K562 (cell line): ENCODE results near the gene ANKRD34A. TPM values are rescaled to one million over a fixed set of nuclear protein-coding genes. Genes with fewer than 3 reads are reported as not detected.

Experiments used
- ARID3A ChIP-seq: IDR thresholded peaks from 2 replicates; pipeline ENCODE4 v1.6.1; 2012; ENCODE audit warnings: low read depth, low read length, improper control_type of control experiment, borderline replicate concordance
- CEBPG ChIP-seq, 3 experiments: fragments of 200-800 bp in 1 of 3; sonication (Bioruptor generic) in 1 of 3; sonication (generic) in 1 of 3; formaldehyde crosslinking in 1 of 3; IDR thresholded peaks in 2 of 3; conservative IDR thresholded peaks in 1 of 3; 2 replicates each; pipeline versions ENCODE4 v1.6.1 to v1.8.0; 2016 to 2022; ENCODE audit warnings: missing compliant biosample characterization in 2 of 3, missing genetic modification characterization in 2 of 3, mild to moderate bottlenecking in 1 of 3, missing genetic modification reagents in 1 of 3
- FOS ChIP-seq: IDR thresholded peaks from 3 replicates; pipeline ENCODE4 v1.6.1; 2011; ENCODE audit not compliant: insufficient read length; ENCODE audit errors: extremely low read depth
- FOXA1 ChIP-seq: fragments of 450-650 bp; IDR thresholded peaks from 2 replicates; pipeline ENCODE4 v1.6.1; 2016; ENCODE audit warnings: mild to moderate bottlenecking, borderline replicate concordance
- FOXK2 ChIP-seq, 2 experiments: fragments of 450-650 bp; IDR thresholded peaks in 1 of 2; conservative IDR thresholded peaks in 1 of 2; 2 replicates each; pipeline ENCODE4 v1.6.1; 2016; ENCODE audit warnings: low read depth in 2 of 2, mild to moderate bottlenecking in 1 of 2
- HINFP ChIP-seq: fragments of 450-650 bp; conservative IDR thresholded peaks from 2 replicates; pipeline ENCODE4 v1.6.1; 2016; ENCODE audit warnings: missing genetic modification characterization, low read depth, mild to moderate bottlenecking, control low read depth, missing compliant biosample characterization
- KDM1A ChIP-seq, 2 experiments: fragments of 450-650 bp; IDR thresholded peaks; 2 replicates each; pipeline ENCODE4 v1.6.1; 2016; ENCODE audit warnings: mild to moderate bottlenecking in 2 of 2
- NR0B1 ChIP-seq: fragments of 450-650 bp; IDR thresholded peaks from one replicate; pipeline ENCODE4 v1.6.1; 2018; ENCODE audit warnings: mild to moderate bottlenecking, moderate library complexity; ENCODE audit not compliant: partially characterized antibody
- PHTF2 ChIP-seq: fragments of 250-450 bp; sonication (Bioruptor Pico); IDR thresholded peaks from 2 replicates; pipeline ENCODE4 v1.5.0; 2021; ENCODE audit warnings: mild to moderate bottlenecking
- PKNOX1 ChIP-seq: fragments of 450-650 bp; IDR thresholded peaks from 2 replicates; pipeline ENCODE4 v1.6.1; 2016
- PRDM10 ChIP-seq: fragments of 450-650 bp; IDR thresholded peaks from 2 replicates; pipeline ENCODE4 v1.6.1; 2018; ENCODE audit not compliant: partially characterized antibody
- PTRF ChIP-seq: fragments of 450-650 bp; IDR thresholded peaks from 2 replicates; pipeline ENCODE4 v1.6.1; 2016; ENCODE audit warnings: mild to moderate bottlenecking, missing genetic modification characterization, missing compliant biosample characterization
- SMAD3 ChIP-seq: fragments of 450-650 bp; formaldehyde crosslinking; conservative IDR thresholded peaks from 2 replicates; pipeline ENCODE4 v1.4.0; 2020; ENCODE audit warnings: mild to moderate bottlenecking
- ZNF217 ChIP-seq: sonication (generic); formaldehyde crosslinking; IDR thresholded peaks from 2 replicates; pipeline ENCODE4 v1.8.0; 2022; ENCODE audit warnings: mild to moderate bottlenecking, missing genetic modification reagents
- ZNF253 ChIP-seq: fragments of 250-450 bp; sonication (Bioruptor Pico); conservative IDR thresholded peaks from 2 replicates; pipeline ENCODE4 v1.6.1; 2021; ENCODE audit warnings: mild to moderate bottlenecking
- ZNF583 ChIP-seq: fragments of 250-450 bp; sonication (Bioruptor Pico); IDR thresholded peaks from 2 replicates; pipeline ENCODE4 v1.4.0; 2020
- polyA plus RNA-seq, 8 experiments: library from polyadenylated mRNA; depleted of rRNA in 4 of 8; stranded (reverse) in 5 of 8; unstranded in 3 of 8; fragments of >200 nt; fragmentation: Nextera tagmentation in 2 of 8; fragmentation: Illumina TruSeq in 1 of 8; extraction: Ambion mirVana in 2 of 8; extraction: Trizol in 1 of 8; gene quantifications; 2 replicates each; pipeline versions ENCODE4 v1.2.1 to v1.2.3, GENCODE V29; 2011 to 2014; ENCODE audit warnings: inconsistent platforms in 1 of 8, missing spikeins in 1 of 8
- total RNA-seq, 7 experiments: library from RNA; depleted of rRNA in 6 of 7; stranded (reverse); fragments of >200 nt in 6 of 7; fragmentation: Illumina TruSeq in 2 of 7; extraction: Trizol in 2 of 7; gene quantifications; 2 replicates each; pipeline versions ENCODE4 v1.2.1 to v1.2.3, GENCODE V29; 2011 to 2021; ENCODE audit warnings: low replicate concordance in 1 of 7

ANKRD34A gene
- total and polyA plus RNA-seq, 9 of the 15 experiments (the other 6 are each of a cell fraction or from before 2014, with no cell fraction given): 0.06 to 1.6 (median 0.43) TPM

GRCh38 chr1:145964328-145965118, at the start of gene ANKRD34A, which contains the start of gene POLR3GL (continued):
- TF ChIP-seq PRDM10 (peak; percentile 54), HINFP (no peak), SMAD3 (CRISPR knock-in tag) (no peak), ZNF583 (no peak), NR0B1 (no peak), CEBPG (CRISPR knock-in tag; IDR thresholded peaks at IDR 0.05) (no peak), CEBPG (tag; conservative IDR thresholded peaks at IDR 0.05 in 1 of 2, IDR thresholded peaks at IDR 0.05 in 1 of 2) (no peak), FOXK2 (conservative IDR thresholded peaks at IDR 0.05 in 1 of 2, IDR thresholded peaks at IDR 0.05 in 1 of 2; ENCODE audit: low read depth in 2 of 2) (no peak), PHTF2 (CRISPR knock-in tag) (no peak), ZNF217 (CRISPR knock-in tag) (no peak), FOXA1 (no peak), ARID3A (no peak), ZNF253 (CRISPR knock-in tag) (no peak), PTRF (tag) (no peak), KDM1A (IDR thresholded peaks at IDR 0.05) (no peak), PKNOX1 (peak; percentile 46; the same call in 1 of the 2 replicates), FOS (peak; percentile 49)
